Measurements from ENCODE around the gene MARCHF10. TPM values are rescaled to one million over a fixed set of nuclear protein-coding genes. Genes with fewer than 3 reads are reported as not detected.

The MARCHF10 gene
- total RNA-seq, 1 donor from 2014 or later = 0.25 TPM

DNA sequence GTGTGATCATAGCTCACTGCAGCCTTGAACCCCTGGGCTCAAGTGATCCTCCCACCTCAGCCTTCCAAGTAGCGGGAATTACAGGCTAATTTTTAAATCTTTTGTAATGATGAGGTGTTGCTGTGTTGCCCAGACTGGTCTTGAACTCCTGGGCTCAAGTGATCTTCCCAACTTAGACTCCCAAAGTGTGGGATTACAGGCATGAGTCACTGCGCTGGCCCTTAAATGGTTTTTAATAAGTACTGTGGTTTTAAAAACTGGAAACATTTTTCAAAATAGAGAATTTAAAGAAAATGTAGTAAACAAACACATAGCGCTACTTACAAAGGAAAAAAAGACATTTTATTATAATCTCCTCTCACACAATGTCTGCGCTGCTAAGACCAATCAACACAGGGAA is 32.2 kb downstream of the MARCHF10 start:
- Histone ChIP-seq H3K27ac (no peak overlapping the region), H3K4me3 (no peak overlapping the region), H3K4me1 (peaks cover 4% of the 10 kb centered on the region), H3K27me3 (no peaks in the 10 kb centered on the region), H3K9me3 (no peaks in the 10 kb centered on the region), H3K36me3 (no peaks in the 10 kb centered on the region)
- no peak for TF ChIP-seq POLR2AphosphoS5 (IDR thresholded peaks at IDR 0.05; ENCODE audit: insufficient read depth in 1 of 2, low read depth in 1 of 2)
- TF ChIP-seq, protein P1, sequence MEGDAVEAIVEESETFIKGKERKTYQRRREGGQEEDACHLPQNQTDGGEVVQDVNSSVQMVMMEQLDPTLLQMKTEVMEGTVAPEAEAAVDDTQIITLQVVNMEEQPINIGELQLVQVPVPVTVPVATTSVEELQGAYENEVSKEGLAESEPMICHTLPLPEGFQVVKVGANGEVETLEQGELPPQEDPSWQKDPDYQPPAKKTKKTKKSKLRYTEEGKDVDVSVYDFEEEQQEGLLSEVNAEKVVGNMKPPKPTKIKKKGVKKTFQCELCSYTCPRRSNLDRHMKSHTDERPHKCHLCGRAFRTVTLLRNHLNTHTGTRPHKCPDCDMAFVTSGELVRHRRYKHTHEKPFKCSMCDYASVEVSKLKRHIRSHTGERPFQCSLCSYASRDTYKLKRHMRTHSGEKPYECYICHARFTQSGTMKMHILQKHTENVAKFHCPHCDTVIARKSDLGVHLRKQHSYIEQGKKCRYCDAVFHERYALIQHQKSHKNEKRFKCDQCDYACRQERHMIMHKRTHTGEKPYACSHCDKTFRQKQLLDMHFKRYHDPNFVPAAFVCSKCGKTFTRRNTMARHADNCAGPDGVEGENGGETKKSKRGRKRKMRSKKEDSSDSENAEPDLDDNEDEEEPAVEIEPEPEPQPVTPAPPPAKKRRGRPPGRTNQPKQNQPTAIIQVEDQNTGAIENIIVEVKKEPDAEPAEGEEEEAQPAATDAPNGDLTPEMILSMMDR (IDR thresholded peaks at IDR 0.05) = no peak
- no peak for TF ChIP-seq POLR2A (IDR thresholded peaks at IDR 0.05)
- DNase-seq (ENCODE audit: extremely low spot score in 2 of 2) = no peak
- intact Hi-C loops (cut with DNase I) = no loop called here

DNA sequence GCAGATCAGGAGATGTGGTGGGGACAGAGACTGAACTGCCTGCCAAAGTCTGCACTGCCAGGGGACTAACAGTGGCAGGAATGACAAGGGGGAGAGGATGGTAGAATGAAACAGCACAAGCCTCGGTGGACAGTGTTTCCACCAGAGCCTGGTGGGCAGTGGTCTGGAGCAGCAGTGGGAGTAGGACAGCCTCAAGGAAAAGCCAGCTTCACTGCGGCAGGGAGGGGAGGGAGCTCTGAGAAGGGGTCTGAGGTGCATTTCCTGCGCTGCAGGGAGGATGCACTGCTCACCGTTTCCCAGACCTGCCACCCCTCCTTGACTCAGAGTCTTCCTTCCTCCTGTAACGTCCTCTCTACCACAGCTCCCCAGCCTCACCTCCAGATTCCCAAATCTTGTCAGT is 33.8 kb downstream of the MARCHF10 start:
- DNase-seq (ENCODE audit: extremely low spot score in 2 of 2) = no peak
- Histone ChIP-seq H3K4me3 (no peak overlapping the region), H3K36me3 (no peaks in the 10 kb centered on the region), H3K27me3 (no peaks in the 10 kb centered on the region), H3K27ac (no peak overlapping the region), H3K4me1 (peaks cover under 1% of the 10 kb centered on the region), H3K9me3 (no peaks in the 10 kb centered on the region)
- no peak for TF ChIP-seq POLR2AphosphoS5 (IDR thresholded peaks at IDR 0.05; ENCODE audit: insufficient read depth in 1 of 2, low read depth in 1 of 2)
- no peak for TF ChIP-seq POLR2A (IDR thresholded peaks at IDR 0.05)
- TF ChIP-seq, protein P1 (IDR thresholded peaks at IDR 0.05) = no peak
- intact Hi-C loops (cut with DNase I) = no loop called here

DNA sequence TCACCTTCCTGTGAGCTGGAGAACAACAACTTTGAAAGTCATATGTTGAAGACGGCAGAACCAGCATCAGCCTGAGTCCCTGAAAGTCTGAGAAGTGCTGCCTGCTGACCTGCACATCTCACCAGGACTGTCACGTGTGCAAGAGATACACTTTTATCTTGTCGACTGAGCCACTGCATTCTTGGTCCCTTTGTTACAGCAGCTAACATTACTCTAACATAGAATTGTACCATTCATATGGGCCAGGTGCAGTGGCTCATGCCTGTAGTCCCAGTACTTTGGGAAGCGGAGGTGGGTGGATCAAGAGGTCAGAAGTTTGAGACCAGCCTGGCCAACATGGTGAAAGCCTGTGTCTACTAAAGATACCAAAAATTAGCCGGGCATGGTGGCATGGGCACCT is 40.1 kb downstream of the MARCHF10 start:
- Histone ChIP-seq H3K4me1 (no peaks in the 10 kb centered on the region), H3K27me3 (no peaks in the 10 kb centered on the region), H3K27ac (no peak overlapping the region), H3K9me3 (no peaks in the 10 kb centered on the region), H3K36me3 (no peaks in the 10 kb centered on the region), H3K4me3 (no peak overlapping the region)
- intact Hi-C loops (cut with DNase I) = no loop called here
- TF ChIP-seq, protein P1 (IDR thresholded peaks at IDR 0.05) = no peak
- TF ChIP-seq POLR2AphosphoS5 (IDR thresholded peaks at IDR 0.05; ENCODE audit: insufficient read depth in 1 of 2, low read depth in 1 of 2) = no peak
- TF ChIP-seq POLR2A (IDR thresholded peaks at IDR 0.05) = no peak
- no peak for DNase-seq (ENCODE audit: extremely low spot score in 2 of 2)

DNA sequence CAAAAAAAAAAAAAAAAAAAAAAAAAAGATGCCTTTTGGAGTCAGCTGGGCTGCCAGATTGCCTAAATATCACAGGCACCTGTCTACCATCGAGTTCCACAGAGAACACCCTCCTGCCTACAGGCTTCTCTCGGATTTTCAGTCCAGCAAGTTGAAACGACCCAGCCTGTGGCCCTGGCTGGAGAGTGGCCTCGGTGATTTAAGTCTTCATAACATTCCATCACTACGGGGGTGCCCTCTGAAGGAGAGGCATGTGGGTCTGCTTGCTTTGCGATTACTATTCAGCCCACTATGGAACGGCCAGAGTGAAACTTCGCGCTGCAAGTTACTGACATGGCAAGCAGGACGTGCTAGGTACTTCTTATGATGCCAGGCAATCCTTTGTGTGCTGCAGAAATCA is 42.8 kb downstream of the MARCHF10 start:
- no peaks in the 10 kb centered on the region for H3K36me3 ChIP-seq
- no peaks in the 10 kb centered on the region for H3K27me3 ChIP-seq
- H3K27ac ChIP-seq = no peak overlapping the region
- no peak overlapping the region for H3K4me3 ChIP-seq
- DNase-seq (ENCODE audit: extremely low spot score in 2 of 2) = no peak
- TF ChIP-seq POLR2A (IDR thresholded peaks at IDR 0.05) = no peak
- no peak for TF ChIP-seq POLR2AphosphoS5 (IDR thresholded peaks at IDR 0.05; ENCODE audit: insufficient read depth in 1 of 2, low read depth in 1 of 2)
- TF ChIP-seq, protein P1 (IDR thresholded peaks at IDR 0.05) = no peak
- H3K4me1 ChIP-seq = no peaks in the 10 kb centered on the region
- intact Hi-C loops (cut with DNase I) = no loop called here
- H3K9me3 ChIP-seq = no peaks in the 10 kb centered on the region

DNA sequence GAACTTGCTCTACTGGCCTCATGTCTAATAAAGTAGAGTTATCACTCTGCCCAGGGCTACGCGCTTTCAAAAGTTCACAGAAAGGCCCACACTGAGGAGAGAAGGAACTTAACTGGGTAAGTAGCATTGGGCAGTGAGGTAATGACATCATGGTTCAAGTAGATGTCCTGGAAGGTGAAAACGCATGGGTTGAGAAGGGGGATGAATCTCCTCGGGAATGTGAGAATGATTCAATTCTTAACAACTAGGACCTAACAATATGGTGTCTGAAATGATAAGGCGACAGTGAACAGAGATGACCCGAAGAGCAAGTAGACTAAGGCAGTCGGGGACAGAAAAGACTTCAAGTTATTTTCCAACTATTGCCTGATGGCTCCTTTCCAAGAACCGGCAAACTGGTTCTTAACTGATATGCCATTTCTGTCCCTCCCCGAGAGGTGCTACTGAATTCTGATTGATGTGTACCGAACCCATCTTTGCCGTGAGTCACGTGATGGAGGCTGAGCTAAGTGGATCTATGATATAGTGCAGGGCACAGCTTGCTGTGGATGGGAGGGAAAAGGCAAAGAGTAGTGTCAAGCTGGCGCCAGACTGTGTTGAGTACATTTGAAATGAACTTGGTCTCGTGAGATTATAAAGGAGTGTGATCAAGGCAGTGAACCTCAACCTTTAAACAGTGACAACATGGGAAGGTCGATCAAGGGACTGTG is 44.1 kb downstream of the MARCHF10 start:
- Histone ChIP-seq H3K4me3 (no peak overlapping the region), H3K4me1 (no peaks in the 10 kb centered on the region), H3K27ac (no peak overlapping the region), H3K36me3 (no peaks in the 10 kb centered on the region), H3K27me3 (no peaks in the 10 kb centered on the region), H3K9me3 (no peaks in the 10 kb centered on the region)
- no peak for DNase-seq (ENCODE audit: extremely low spot score in 2 of 2)
- TF ChIP-seq POLR2A (IDR thresholded peaks at IDR 0.05) (no peak), POLR2AphosphoS5 (IDR thresholded peaks at IDR 0.05; ENCODE audit: insufficient read depth in 1 of 2, low read depth in 1 of 2) (no peak)
- TF ChIP-seq, protein P1 (IDR thresholded peaks at IDR 0.05) = no peak
- intact Hi-C loops (cut with DNase I) = no loop called here

Data from vagina (tissue), 2 donors.